ENCODE data around the gene VAV2. TPM values are rescaled to one million over a fixed set of nuclear protein-coding genes. Genes with fewer than 3 reads are reported as not detected.

VAV2 gene
- total RNA-seq, 1 experiment from 2014 or later: 9.7 TPM

- Histone ChIP-seq H4K20me1 (ENCODE audit: low read length) (no peaks in the 10 kb centered on the region), H2AFZ (ENCODE audit: low read length) (no peak overlapping the region), H3K27me3 (ENCODE audit: low read length) (no peaks in the 10 kb centered on the region), H3K79me2 (ENCODE audit: low read length) (no peaks in the 10 kb centered on the region), H3K4me3 (ENCODE audit: low read length) (no peak overlapping the region), H3K9me2 (replicated peaks; ENCODE audit: low read length) (no peaks in the 10 kb centered on the region), H3K9ac (ENCODE audit: low read length) (no peak overlapping the region), H3K4me1 (ENCODE audit: insufficient read depth, low read length) (no peaks in the 10 kb centered on the region), H3K27ac (ENCODE audit: low read length) (no peak overlapping the region), H3K36me3 (ENCODE audit: low read depth, low read length) (no peaks in the 10 kb centered on the region), H3K9me3 (ENCODE audit: low read length) (no peaks in the 10 kb centered on the region), H3F3A (ENCODE audit: low read length, unreplicated experiment) (no peaks in the 10 kb centered on the region), H3K4me2 (ENCODE audit: low read length) (no peak overlapping the region)
- ATAC-seq: peak; percentile 62
- intact Hi-C loops (cut with micrococcal nuclease): no loop called here
- ChIA-PET POLR2A (ENCODE audit: unreplicated experiment) (no interaction called here), CTCF (no interaction called here)
- no TSS peak for BruUV-seq (replicated peaks)
- TF ChIP-seq EZH2phosphoT487 (IDR thresholded peaks at IDR 0.05; ENCODE audit: borderline replicate concordance, low read length) (no peak), CTCF (conservative IDR thresholded peaks at IDR 0.05; ENCODE audit: low read depth, low read length) (no peak), EZH2 (IDR thresholded peaks at IDR 0.05; ENCODE audit: low read length, unreplicated experiment) (no peak)
- peak; percentile 45 for DNase-seq
Measured at GRCh38 chr9:133731876-133732638, 260.1 kb downstream of the VAV2 start.

- intact Hi-C loops (cut with micrococcal nuclease): no loop called here
- TF ChIP-seq EZH2 (IDR thresholded peaks at IDR 0.05; ENCODE audit: low read length, unreplicated experiment) (no peak), EZH2phosphoT487 (IDR thresholded peaks at IDR 0.05; ENCODE audit: borderline replicate concordance, low read length) (no peak), CTCF (conservative IDR thresholded peaks at IDR 0.05; ENCODE audit: low read depth, low read length) (no peak)
- ChIA-PET CTCF (no interaction called here), POLR2A (ENCODE audit: unreplicated experiment) (no interaction called here)
- Histone ChIP-seq H3K4me2 (ENCODE audit: low read length) (no peak overlapping the region), H3K4me3 (ENCODE audit: low read length) (no peak overlapping the region), H3K9me2 (replicated peaks; ENCODE audit: low read length) (no peaks in the 10 kb centered on the region), H3K27ac (ENCODE audit: low read length) (no peak overlapping the region), H3K9me3 (ENCODE audit: low read length) (no peaks in the 10 kb centered on the region), H2AFZ (ENCODE audit: low read length) (no peak overlapping the region), H4K20me1 (ENCODE audit: low read length) (no peaks in the 10 kb centered on the region), H3K27me3 (ENCODE audit: low read length) (no peaks in the 10 kb centered on the region), H3K36me3 (ENCODE audit: low read depth, low read length) (no peaks in the 10 kb centered on the region), H3K79me2 (ENCODE audit: low read length) (no peaks in the 10 kb centered on the region), H3F3A (ENCODE audit: low read length, unreplicated experiment) (no peaks in the 10 kb centered on the region), H3K9ac (ENCODE audit: low read length) (no peak overlapping the region), H3K4me1 (ENCODE audit: insufficient read depth, low read length) (no peaks in the 10 kb centered on the region)
- no peak for ATAC-seq
- no TSS peak for BruUV-seq (replicated peaks)
- no peak for DNase-seq
Measured at GRCh38 chr9:133730994-133731715, 261.0 kb downstream of the VAV2 start.
